Uterus (tissue), 2 donors: ENCODE data around the gene RB1.

Experiments used
- CTCF ChIP-seq, 4 experiments: fragments of 200-600 bp in 2 of 4; fragments of 450-650 bp in 2 of 4; sonication (generic) in 2 of 4; IDR thresholded peaks; one replicate each; pipeline ENCODE4 v1.5.1; 2016 to 2019; ENCODE audit warnings: antibody characterized with exemption in 4 of 4, mild to moderate bottlenecking in 2 of 4, moderate library complexity in 1 of 4
- POLR2A ChIP-seq, 2 donors: fragments of 450-650 bp; IDR thresholded peaks; one replicate each; pipeline ENCODE4 v1.6.1; 2016; ENCODE audit warnings: antibody characterized with exemption in 2 of 2, mild to moderate bottlenecking in 1 of 2, moderate library complexity in 1 of 2

DNA sequence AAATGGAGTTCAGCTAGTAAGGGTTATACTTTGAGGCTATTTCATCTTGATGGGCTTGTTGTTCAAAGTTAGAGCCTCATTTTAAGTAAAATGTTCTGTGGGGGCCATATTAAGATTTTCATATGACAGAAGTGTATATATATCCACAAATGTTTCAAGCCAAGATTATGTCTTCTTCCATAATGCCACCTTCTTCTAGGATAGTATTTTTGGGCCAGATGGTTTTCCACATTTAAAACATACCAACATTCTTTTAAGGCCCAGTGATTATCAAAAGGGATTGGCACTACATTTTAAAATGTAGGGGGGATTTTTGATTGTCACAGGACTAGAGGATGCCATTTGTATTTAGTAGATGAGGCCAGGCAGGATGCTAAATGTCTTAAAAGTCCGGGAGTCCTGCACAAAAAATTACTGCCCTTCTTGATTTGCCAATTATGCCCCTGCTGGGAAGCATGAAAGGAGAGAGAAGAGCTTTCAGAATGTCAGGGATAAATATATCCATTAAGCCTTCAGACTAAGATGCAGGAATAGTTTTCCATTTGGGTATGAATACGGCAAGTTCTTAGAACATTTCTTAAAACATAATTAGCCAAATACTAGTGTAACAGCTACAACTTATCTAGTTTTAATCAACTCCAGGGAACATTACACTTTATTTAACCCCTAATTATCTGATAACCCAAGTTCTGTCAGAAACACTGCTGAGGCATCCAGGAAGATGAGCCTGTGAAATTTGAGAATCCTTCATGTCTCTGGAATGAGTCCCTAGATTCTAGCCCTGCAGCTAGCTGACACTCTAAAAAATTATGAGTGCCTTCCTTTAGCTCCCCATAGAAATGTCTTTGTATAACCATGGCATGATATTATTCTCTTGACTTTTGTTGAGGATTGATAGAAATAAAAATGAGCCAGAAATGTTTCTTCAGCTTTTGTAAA, 36.6 kb upstream of the RB1 start:
- no peak for TF ChIP-seq CTCF (IDR thresholded peaks at IDR 0.05)
- no peak for TF ChIP-seq POLR2A (IDR thresholded peaks at IDR 0.05)
